Fibroblast of peridontal ligament (primary cell): ENCODE results near the gene REV3L.

Experiments
- DNase-seq: peaks from one replicate; pipeline ENCODE4 v3.0.0-alpha.2; 2010; ENCODE audit errors: extremely low read depth

The REV3L gene

GRCh38 chr6:111471533-111471932 is 11.5 kb downstream of the REV3L start:
- DNase-seq, result no peak

- no peak for DNase-seq
These were observed 12.0 kb downstream of the REV3L start for GRCh38 chr6:111470991-111471390.

- DNase-seq, result no peak
These were observed 13.5 kb downstream of the REV3L start for GRCh38 chr6:111469543-111469942.

GRCh38 chr6:111468329-111469012 is 14.5 kb downstream of the REV3L start:
- DNase-seq, result no peak

- DNase-seq, result no peak
These were observed 18.8 kb downstream of the REV3L start for GRCh38 chr6:111464184-111464583.

GRCh38 chr6:111462770-111463391 is 20.1 kb downstream of the REV3L start:
- peak; percentile 49 for DNase-seq

GRCh38 chr6:111461860-111462259 is 21.2 kb downstream of the REV3L start:
- DNase-seq, result no peak

GRCh38 chr6:111458670-111459232 is 24.3 kb downstream of the REV3L start:
- no peak for DNase-seq

- peak; percentile 67 for DNase-seq
These were observed 26.8 kb downstream of the REV3L start for GRCh38 chr6:111456208-111456607.

GRCh38 chr6:111450636-111451035 is 32.4 kb downstream of the REV3L start:
- DNase-seq, result no peak

- no peak for DNase-seq
These were observed 32.9 kb downstream of the REV3L start for GRCh38 chr6:111450087-111450486.

GRCh38 chr6:111449129-111449528 is 33.9 kb downstream of the REV3L start:
- DNase-seq, result no peak

- no peak for DNase-seq
These were observed 36.0 kb downstream of the REV3L start for GRCh38 chr6:111447051-111447450.

- DNase-seq, result no peak
These were observed 37.2 kb downstream of the REV3L start for GRCh38 chr6:111445861-111446267.

- DNase-seq, result no peak
These were observed 38.2 kb downstream of the REV3L start for GRCh38 chr6:111444794-111445193.

GRCh38 chr6:111441678-111442243 is 41.3 kb downstream of the REV3L start:
- no peak for DNase-seq

GRCh38 chr6:111439171-111439570 is 43.8 kb downstream of the REV3L start:
- no peak for DNase-seq

- no peak for DNase-seq
These were observed 45.4 kb downstream of the REV3L start for GRCh38 chr6:111437573-111437972.

GRCh38 chr6:111432511-111432910 is 50.5 kb downstream of the REV3L start:
- no peak for DNase-seq

GRCh38 chr6:111430605-111431376 is 52.2 kb downstream of the REV3L start:
- no peak for DNase-seq

- no peak for DNase-seq
These were observed 53.4 kb downstream of the REV3L start for GRCh38 chr6:111429571-111429970.

GRCh38 chr6:111428811-111429210 is 54.2 kb downstream of the REV3L start:
- DNase-seq, result no peak
